ENCODE measurements around the gene SLC13A4. TPM values are rescaled to one million over a fixed set of nuclear protein-coding genes. Genes with fewer than 3 reads are reported as not detected.
"Not testable (repeated sequence)": the region's sequence is repeated elsewhere in the genome, so short reads cannot be mapped to it uniquely, and the experiment has no call there.

SLC13A4 gene
- total RNA-seq, 2 donors from 2014 or later = not detected

DNA sequence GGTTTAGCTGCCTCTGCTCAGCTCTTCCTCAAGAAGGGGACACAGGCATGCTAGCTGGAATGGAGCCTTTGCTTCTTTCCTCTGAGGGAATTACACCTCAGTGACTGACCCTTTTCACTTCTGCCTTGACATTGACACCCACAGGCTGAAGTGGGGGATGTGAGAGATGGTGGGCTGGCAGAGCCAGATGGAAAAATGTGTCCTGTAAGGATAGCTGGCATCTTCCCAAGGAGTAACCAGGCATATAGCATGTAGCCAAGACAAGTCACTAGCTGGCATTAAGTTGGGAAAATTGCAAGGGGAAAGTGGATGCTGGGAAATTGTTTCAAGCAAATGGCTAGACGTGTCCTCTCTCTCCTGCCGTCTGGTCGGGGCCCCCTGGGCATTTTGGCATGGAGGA lies 45.8 kb downstream of the SLC13A4 start:
- Mint-ChIP-seq H3K36me3 (ENCODE audit: low read depth) (peaks cover 31% of the 10 kb centered on the region), H3K9me3 (no peaks in the 10 kb centered on the region), H3K27me3 (no peaks in the 10 kb centered on the region), H3K4me1 (no peaks in the 10 kb centered on the region), H3K4me3 (no peak overlapping the region), H3K27ac (no peak overlapping the region)
- ATAC-seq (replicated peaks) = no peak

DNA sequence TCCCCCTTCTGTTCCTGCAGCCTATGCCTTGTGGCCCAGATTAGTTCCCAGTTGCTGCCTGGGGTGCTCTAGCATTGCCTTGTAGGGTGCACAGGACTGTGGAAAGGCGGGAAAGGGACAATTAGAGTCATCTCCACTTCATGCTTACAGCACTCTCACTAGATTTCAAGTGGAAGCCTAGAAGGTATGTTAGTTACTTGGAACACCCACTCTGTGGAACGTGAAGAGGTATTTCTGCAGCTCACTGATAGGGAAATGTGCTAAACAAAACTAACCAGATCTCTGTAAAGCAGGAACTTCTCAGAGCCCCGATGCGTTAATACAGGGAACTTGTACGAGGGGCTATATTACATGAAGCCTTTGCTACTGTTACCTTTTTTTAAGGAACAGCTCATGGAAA lies 46.2 kb downstream of the SLC13A4 start:
- ATAC-seq (replicated peaks) = no peak

DNA sequence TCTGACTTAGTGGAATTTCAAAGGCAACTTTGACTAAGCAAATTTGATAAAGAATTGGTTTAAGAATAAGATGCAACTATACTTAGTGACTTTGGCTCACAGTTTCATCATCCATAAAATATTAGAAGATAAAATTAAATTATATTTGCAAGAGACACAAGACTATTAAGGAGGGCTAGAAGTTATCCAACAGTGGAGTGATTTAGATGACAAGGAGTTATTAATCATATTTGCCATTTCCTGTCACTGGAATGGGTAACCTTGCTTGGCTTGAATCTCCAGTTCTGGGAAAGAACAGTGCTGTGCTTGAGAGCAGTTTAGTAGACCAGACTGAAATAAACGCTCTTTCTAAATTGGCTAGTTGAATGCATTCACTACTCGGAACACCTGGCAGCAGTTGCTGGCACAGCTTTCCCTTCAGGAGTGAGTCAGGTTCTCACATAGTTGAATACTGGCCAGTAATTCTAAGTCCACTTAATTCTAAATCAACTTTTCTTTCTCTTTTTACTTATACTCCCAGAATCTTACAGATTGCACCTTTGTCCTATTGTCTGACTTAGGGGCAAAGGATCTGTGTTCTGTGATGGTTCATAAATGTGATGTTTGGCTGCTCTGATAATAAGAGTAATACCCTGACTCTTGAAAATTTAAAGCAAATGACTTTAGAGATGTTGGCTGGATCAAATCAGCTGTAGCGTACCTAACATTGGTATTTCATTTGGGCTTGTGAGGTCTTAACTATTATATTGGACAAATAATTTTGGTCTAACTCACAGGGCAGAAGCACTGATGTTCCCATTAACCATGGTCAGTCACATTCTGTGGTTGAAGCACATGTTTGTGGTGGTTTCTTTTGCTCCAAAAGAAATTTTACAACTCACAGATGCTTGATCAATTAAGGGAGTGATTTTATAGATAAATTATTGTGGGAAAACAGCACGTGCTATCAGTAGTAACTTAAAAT lies 49.1 kb downstream of the SLC13A4 start:
- Mint-ChIP-seq H3K27me3 (no peaks in the 10 kb centered on the region), H3K4me1 (no peaks in the 10 kb centered on the region), H3K36me3 (ENCODE audit: low read depth) (peaks cover 64% of the 10 kb centered on the region), H3K4me3 (no peak overlapping the region), H3K9me3 (no peaks in the 10 kb centered on the region), H3K27ac (no peak overlapping the region)
- no peak for ATAC-seq (replicated peaks)

More for the DNA sequence above, 46.2 kb downstream of the SLC13A4 start:
- Mint-ChIP-seq H3K4me3 (no peak overlapping the region), H3K27ac (no peak overlapping the region), H3K36me3 (ENCODE audit: low read depth) (peaks cover 35% of the 10 kb centered on the region), H3K4me1 (no peaks in the 10 kb centered on the region), H3K27me3 (no peaks in the 10 kb centered on the region), H3K9me3 (no peaks in the 10 kb centered on the region)

DNA sequence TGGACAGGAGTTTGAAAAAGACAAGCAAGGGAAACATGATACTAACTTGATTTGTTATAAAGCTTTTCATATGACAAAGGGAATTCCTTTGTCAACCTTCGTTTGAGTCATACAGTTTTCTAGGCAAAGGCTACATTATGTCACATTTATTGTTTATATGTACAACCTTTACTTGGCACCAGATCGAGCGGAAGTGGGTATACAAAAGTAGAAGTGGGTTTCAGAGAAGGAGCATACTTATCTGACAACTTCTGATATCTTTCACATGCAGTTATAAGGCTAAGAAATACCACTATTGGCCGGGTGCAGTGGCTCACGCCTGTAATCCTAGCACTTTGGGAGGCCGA lies 54.7 kb downstream of the SLC13A4 start:
- Mint-ChIP-seq H3K4me3 (no peak overlapping the region), H3K27me3 (no peaks in the 10 kb centered on the region), H3K9me3 (no peaks in the 10 kb centered on the region)

DNA sequence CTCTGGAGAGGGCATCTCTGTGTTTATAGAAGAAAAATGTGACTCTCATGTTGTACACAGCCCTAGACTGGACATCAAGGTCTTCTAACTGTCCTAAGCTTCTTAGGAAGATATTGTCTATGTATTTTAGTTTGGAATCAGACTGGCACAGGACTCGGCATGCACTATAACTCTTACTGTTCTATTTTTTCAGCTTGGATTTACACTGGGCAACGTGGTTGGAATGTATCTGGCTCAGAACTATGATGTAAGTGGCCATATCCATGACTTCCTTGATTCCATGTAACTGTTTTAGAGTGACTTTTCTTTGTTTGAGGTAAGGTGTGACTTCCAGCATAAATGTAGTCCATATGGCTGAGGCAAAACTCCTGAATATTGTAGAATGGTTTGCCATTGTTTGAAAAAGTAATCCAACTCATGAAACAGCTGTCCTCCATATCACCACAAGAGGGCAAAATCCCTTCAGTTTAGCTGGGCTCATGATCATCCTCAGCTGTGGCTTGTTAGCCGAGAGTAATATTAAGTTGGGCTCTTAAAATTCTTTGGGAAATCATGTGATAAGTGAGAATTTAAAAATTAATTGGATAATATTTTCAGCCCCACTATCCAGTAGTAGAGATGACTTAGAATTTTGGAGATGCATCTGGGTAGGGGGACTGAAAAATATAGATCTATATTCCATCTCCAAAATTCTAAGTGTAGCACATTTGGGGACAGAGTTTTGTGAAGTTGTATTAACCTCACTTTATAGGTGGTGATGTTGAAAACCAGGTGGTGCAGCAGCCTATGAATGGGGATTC lies 55.2 kb downstream of the SLC13A4 start:
- no peak overlapping the region for H3K4me3 Mint-ChIP-seq
- peak; percentile 40 for ATAC-seq (replicated peaks)
- no peaks in the 10 kb centered on the region for H3K27me3 Mint-ChIP-seq
- no peaks in the 10 kb centered on the region for H3K9me3 Mint-ChIP-seq
- H3K36me3 Mint-ChIP-seq (ENCODE audit: low read depth) = peaks cover 56% of the 10 kb centered on the region
- H3K4me1 Mint-ChIP-seq = peaks cover 24% of the 10 kb centered on the region
- no peak overlapping the region for H3K27ac Mint-ChIP-seq

More for the DNA sequence above, 54.7 kb downstream of the SLC13A4 start:
- no peak for ATAC-seq (replicated peaks)
- Mint-ChIP-seq H3K27ac (no peak overlapping the region), H3K36me3 (ENCODE audit: low read depth) (peaks cover 60% of the 10 kb centered on the region), H3K4me1 (peaks cover 20% of the 10 kb centered on the region)

DNA sequence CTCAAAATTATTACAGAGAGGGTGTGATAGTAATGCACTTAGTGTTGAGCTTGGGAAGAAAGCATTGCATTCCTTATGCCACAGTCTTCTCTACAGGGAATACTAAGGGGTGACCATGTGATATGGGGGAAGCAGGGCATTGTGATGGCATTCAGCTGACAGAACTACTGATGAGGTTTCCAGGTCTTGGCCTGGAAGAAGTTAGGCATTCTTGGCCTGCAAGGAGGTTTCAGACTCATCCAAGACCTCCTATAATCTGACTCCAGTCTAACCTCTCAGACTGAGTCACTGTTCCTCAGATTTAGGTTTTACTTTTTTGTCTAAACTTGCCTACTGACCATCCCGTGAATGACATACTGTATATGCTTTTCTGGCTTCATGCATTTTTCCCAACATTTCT lies 57.8 kb downstream of the SLC13A4 start:
- H3K36me3 Mint-ChIP-seq (ENCODE audit: low read depth) = peaks cover 42% of the 10 kb centered on the region
- H3K4me1 Mint-ChIP-seq = peaks cover 34% of the 10 kb centered on the region
- H3K4me3 Mint-ChIP-seq = no peak overlapping the region
- no peak overlapping the region for H3K27ac Mint-ChIP-seq
- ATAC-seq (replicated peaks) = no peak
- H3K9me3 Mint-ChIP-seq = no peaks in the 10 kb centered on the region
- H3K27me3 Mint-ChIP-seq = no peaks in the 10 kb centered on the region

DNA sequence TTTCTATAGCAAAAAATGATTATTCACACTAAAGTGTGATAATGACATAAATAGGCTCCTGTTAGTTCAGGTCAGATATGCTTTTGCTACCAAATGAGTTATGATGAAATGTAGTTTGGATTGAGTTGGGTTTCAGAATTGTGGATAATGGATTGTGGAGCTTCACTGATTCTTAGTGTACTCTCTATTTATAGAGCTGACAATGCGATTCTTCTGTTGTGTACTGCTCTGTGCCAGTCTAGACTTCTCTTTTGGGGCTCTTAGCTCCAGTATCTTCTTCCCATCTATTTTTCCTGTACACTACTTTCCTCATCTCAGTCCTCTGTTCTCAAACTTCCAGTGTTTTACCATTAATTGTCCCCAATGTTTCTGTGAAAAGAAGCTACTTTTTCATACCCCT lies 58.2 kb downstream of the SLC13A4 start:
- no peaks in the 10 kb centered on the region for H3K9me3 Mint-ChIP-seq
- H3K4me1 Mint-ChIP-seq = peaks cover 34% of the 10 kb centered on the region
- no peak for ATAC-seq (replicated peaks)
- no peak overlapping the region for H3K27ac Mint-ChIP-seq
- no peak overlapping the region for H3K4me3 Mint-ChIP-seq
- H3K36me3 Mint-ChIP-seq (ENCODE audit: low read depth) = peaks cover 38% of the 10 kb centered on the region
- no peaks in the 10 kb centered on the region for H3K27me3 Mint-ChIP-seq

DNA sequence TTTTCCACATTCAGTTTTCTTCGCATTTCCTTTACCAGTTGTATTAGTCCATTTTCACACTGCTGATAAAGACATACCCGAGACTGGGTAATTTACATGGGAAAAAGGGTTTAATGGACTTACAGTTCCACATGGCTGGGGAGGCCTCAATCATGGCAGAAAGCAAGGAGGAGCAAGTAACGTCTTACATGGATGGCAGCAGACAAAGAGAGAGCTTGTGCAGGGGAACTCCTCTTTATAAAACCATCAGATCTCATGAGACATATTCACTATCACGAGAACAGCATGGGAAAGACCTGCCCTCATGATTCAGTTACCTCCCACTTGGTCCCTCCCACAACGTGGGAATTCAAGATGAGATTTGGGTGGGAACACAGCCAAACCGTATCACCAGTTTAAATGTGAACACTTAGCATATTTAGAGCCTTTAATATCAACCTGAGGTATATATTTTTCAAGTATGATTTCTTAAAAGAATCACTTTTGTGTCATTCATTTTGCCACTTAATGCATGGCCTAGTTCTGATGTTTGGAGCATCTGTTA lies 59.1 kb downstream of the SLC13A4 start:
- ATAC-seq (replicated peaks); H3K9me3 Mint-ChIP-seq; H3K4me3 Mint-ChIP-seq; H3K27me3 Mint-ChIP-seq; H3K27ac Mint-ChIP-seq: not testable (repeated sequence)
- peaks cover 30% of the 10 kb centered on the region for H3K36me3 Mint-ChIP-seq (ENCODE audit: low read depth)
- peaks cover 36% of the 10 kb centered on the region for H3K4me1 Mint-ChIP-seq

DNA sequence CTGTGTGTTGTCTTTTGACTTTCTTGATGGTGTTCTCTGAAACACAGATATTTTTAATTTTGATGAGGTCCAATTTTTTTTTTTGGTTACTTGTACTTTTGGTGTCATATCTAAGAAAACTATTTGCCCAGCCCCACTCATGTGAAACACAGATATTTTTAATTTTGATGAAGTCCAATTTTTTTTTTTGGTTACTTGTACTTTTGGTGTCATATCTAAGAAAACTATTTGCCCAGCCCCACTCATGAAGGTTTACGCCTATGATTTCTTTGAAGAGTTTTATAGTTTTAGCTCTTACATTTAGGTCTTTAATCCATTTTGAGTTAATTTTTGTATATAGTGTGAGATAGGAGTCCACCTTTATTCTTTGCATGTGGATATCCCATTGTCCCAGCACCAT lies 60.4 kb downstream of the SLC13A4 start:
- not testable (repeated sequence) for H3K9me3 Mint-ChIP-seq; H3K4me3 Mint-ChIP-seq; ATAC-seq (replicated peaks)

DNA sequence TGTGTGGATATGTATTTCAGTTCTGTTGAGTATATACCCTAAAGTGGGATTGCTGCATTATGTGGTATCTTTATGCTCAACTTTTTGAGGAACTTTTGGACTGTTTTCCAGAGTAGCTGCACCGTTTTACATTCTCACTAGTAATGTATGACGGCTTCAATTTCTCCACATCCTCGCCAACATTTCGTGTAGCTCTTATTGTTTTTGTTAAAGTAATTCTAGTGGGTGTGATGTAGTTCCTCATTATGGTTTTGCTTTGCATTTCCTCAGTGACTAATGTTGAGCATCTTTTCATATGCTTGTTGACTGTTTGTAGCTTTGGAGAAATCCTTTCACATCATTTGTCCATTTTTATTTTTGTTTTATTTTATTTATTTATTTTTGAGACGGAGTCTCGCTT lies 61.1 kb downstream of the SLC13A4 start:
- Mint-ChIP-seq H3K27me3 (no peaks in the 10 kb centered on the region), H3K27ac (no peak overlapping the region), H3K4me1 (peaks cover 37% of the 10 kb centered on the region), H3K36me3 (ENCODE audit: low read depth) (peaks cover 18% of the 10 kb centered on the region), H3K9me3 (no peaks in the 10 kb centered on the region), H3K4me3 (no peak overlapping the region)
- no peak for ATAC-seq (replicated peaks)

More for the DNA sequence above, 60.4 kb downstream of the SLC13A4 start:
- H3K27ac Mint-ChIP-seq, H3K27me3 Mint-ChIP-seq: not testable (repeated sequence)
- peaks cover 36% of the 10 kb centered on the region for H3K4me1 Mint-ChIP-seq
- peaks cover 20% of the 10 kb centered on the region for H3K36me3 Mint-ChIP-seq (ENCODE audit: low read depth)

DNA sequence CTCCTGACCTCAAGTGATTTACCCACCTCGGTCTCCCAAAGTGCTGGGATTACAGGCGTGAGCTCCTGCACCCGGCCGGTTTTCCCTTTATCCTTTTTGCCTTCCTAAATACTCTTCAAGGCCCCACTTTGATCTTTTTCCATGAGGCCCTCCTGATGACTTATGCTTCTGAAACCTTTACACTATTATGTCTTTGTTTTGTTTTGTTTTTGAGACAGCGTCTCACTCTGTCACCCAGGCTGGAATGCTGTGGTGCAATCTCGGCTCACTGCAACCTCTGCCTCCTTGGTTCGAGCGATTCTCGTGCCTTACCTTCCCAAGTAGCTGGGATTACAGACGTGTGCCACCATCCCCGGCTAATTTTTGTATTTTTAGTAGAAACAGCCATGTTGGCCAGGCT lies 61.8 kb downstream of the SLC13A4 start:
- Mint-ChIP-seq H3K27me3 (no peaks in the 10 kb centered on the region), H3K4me3 (no peak overlapping the region), H3K27ac (no peak overlapping the region), H3K36me3 (ENCODE audit: low read depth) (peaks cover 18% of the 10 kb centered on the region), H3K4me1 (peaks cover 41% of the 10 kb centered on the region), H3K9me3 (no peaks in the 10 kb centered on the region)
- no peak for ATAC-seq (replicated peaks)

DNA sequence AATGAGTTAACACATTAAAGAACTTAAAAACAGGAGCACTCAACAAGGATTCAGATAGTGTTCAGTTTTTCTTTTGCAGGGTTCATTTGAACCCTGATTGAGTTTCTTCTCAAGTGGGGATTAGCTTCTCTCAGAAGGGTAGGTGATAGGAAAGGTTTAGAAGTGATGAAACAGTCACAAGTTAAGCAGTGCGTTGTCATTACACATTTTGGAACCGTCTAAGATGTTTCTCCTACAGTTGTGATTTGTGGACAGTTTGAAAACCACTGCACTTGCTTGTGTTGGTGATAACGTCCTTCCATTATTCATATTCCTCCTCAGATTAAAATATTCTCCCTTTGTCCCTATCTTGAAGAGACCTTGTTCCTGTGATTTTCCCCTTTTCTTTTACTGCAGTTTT lies 62.9 kb downstream of the SLC13A4 start:
- Mint-ChIP-seq H3K27me3 (no peaks in the 10 kb centered on the region), H3K27ac (peak overlapping the region; percentile 83), H3K9me3 (no peaks in the 10 kb centered on the region), H3K4me3 (peak overlapping the region; percentile 100), H3K36me3 (ENCODE audit: low read depth) (peaks cover 18% of the 10 kb centered on the region), H3K4me1 (peaks cover 40% of the 10 kb centered on the region)
- no peak for ATAC-seq (replicated peaks)

DNA sequence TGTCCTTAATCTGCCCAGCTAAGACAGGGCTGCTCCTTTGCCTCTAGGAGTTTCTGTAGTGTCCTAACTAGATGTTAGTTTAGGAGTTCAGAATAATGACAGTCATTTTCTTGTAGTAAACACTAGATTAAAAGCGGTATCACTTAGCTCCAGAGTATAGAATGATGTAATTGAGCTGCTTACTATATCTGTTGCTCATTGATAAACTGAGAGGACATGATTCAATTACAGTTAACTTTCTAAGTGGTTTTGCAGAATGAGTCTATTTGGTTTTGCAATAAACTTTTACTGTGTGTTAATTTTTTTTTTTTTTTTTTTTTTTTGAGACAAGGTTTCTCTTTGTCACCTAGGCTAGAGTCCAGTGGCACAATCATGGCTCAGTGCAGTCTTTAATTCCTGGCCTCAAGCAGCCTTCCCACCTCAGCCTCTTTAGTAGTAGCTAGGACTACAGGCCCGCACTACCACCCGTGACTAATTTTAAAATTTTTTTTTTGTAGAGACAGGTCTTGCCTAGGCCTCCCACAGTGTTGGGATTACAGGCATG lies 63.9 kb downstream of the SLC13A4 start:
- Mint-ChIP-seq H3K36me3 (ENCODE audit: low read depth) (peaks cover 18% of the 10 kb centered on the region), H3K4me1 (peaks cover 34% of the 10 kb centered on the region), H3K4me3 (peak overlapping the region; percentile 100), H3K9me3 (no peaks in the 10 kb centered on the region), H3K27ac (peak overlapping the region; percentile 83), H3K27me3 (no peaks in the 10 kb centered on the region)
- peak; percentile 67 for ATAC-seq (replicated peaks)

DNA sequence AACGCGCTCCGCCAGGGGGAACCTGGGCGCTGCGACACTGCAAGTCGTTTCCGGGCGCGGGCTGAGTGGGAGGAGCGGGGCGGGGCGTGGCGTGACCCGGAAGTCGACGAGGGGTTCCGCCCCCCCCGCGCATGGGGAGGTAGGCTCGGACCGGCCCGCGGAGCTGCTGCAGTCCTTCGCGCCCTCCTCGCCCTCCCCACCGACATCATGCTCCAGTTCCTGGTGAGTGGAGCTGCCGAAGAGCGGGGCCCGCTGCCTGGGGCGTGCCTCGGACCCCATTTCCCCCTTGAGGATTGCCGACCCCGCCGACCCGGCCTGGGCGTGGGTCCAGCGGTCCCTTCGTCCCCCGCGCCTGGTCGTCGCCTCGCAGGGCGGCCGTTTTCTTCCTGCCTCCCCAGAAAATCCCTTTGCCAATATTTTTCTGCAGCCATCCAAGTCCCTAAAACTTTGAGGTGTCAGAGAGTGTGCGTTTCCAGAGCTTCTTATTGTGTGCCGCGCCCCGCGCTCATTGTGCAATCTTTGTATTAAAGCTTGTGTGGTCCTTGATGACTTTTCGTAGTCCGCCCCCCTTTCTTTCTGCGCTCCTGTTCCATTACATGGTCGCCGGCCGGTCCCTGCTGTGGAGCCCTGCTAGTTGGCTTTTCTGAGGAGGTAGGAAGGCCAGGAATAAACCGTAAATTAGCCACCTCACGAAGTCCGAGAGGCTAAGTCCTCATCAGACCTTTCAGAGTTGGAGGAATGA lies 65.4 kb downstream of the SLC13A4 start, which contains the start of gene STMP1:
TSS of gene STMP1 (plus strand) at position 142 of the 742 bp plus-strand sequence.
- Mint-ChIP-seq H3K4me1 (peaks cover 22% of the 10 kb centered on the region), H3K4me3 (peak within 1 kb of the TSS; percentile 100), H3K27ac (peak within 1 kb of the TSS; percentile 99), H3K36me3 (ENCODE audit: low read depth) (peaks cover 14% of the 10 kb centered on the region), H3K27me3 (no peaks in the 10 kb centered on the region), H3K9me3 (no peaks in the 10 kb centered on the region)
- ATAC-seq (replicated peaks) = peak; percentile 87

All from activated T-helper 17 cell treated with anti-CD3 and anti-CD28 coated beads, Interleukin-2, amount 50 U/mL, for 72 hours (primary cell).